BJ (cell line): ENCODE results near the gene HHAT. TPM values are rescaled to one million over a fixed set of nuclear protein-coding genes. Genes with fewer than 3 reads are reported as not detected.

Experiments
- CTCF ChIA-PET: fragments of 350-600 bp; formaldehyde crosslinking; extraction: SDS; loops from one replicate; lab custom pipeline; 2021; ENCODE audit warnings: antibody characterized with exemption, inconsistent platforms; lab: Yijun Ruan, JAX
- POLR2A ChIA-PET: fragments of 300-600 bp; sonication (Branson Sonifier 250); formaldehyde crosslinking; extraction: SDS; loops from one replicate; lab custom pipeline; 2021; ENCODE audit warnings: antibody characterized with exemption; lab: Charles Lee
- DNase-seq: peaks from one replicate; pipeline ENCODE4 v3.0.0-alpha.2; 2011; ENCODE audit warnings: low read depth
- H3K27me3 ChIP-seq: 2 replicates; pipeline ENCODE4 v1.6.0; 2011; ENCODE audit warnings: low read length; ENCODE audit not compliant: control insufficient read depth, insufficient read depth
- H3K36me3 ChIP-seq: 2 replicates; pipeline ENCODE4 v1.5.1; 2011; ENCODE audit warnings: low read length; ENCODE audit not compliant: control insufficient read depth, insufficient read depth
- H3K4me3 ChIP-seq: 2 replicates; pipeline ENCODE4 v1.5.1; 2011; ENCODE audit warnings: low read depth, mild to moderate bottlenecking, control low read depth, low read length
- polyA plus RNA-seq: library from polyadenylated mRNA; depleted of rRNA; stranded (reverse); fragments of >200 nt; gene quantifications from 2 replicates; pipeline ENCODE4 v1.2.3, GENCODE V29; 2011
- TF ChIP-seq, protein P1 (sequence below): IDR thresholded peaks from 2 replicates; pipeline ENCODE4 v1.5.1; 2011; ENCODE audit warnings: low read depth, mild to moderate bottlenecking, control low read depth, inconsistent platforms, low read length, moderate library complexity; ENCODE audit not compliant: insufficient read depth

Gene HHAT
- polyA plus RNA-seq, 1 experiment = 6.6 TPM

GRCh38 chr1:210621712-210622111 lies 293.0 kb downstream of the HHAT start:
- no peak for DNase-seq
- TF ChIP-seq, protein P1, sequence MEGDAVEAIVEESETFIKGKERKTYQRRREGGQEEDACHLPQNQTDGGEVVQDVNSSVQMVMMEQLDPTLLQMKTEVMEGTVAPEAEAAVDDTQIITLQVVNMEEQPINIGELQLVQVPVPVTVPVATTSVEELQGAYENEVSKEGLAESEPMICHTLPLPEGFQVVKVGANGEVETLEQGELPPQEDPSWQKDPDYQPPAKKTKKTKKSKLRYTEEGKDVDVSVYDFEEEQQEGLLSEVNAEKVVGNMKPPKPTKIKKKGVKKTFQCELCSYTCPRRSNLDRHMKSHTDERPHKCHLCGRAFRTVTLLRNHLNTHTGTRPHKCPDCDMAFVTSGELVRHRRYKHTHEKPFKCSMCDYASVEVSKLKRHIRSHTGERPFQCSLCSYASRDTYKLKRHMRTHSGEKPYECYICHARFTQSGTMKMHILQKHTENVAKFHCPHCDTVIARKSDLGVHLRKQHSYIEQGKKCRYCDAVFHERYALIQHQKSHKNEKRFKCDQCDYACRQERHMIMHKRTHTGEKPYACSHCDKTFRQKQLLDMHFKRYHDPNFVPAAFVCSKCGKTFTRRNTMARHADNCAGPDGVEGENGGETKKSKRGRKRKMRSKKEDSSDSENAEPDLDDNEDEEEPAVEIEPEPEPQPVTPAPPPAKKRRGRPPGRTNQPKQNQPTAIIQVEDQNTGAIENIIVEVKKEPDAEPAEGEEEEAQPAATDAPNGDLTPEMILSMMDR = no peak
- no peak overlapping the region for H3K4me3 ChIP-seq
- ChIA-PET POLR2A (no interaction called here), CTCF (no interaction called here)
- H3K36me3 ChIP-seq = no peaks in the 10 kb centered on the region
- no peaks in the 10 kb centered on the region; the same call in 1 of the 2 replicates for H3K27me3 ChIP-seq

DNA sequence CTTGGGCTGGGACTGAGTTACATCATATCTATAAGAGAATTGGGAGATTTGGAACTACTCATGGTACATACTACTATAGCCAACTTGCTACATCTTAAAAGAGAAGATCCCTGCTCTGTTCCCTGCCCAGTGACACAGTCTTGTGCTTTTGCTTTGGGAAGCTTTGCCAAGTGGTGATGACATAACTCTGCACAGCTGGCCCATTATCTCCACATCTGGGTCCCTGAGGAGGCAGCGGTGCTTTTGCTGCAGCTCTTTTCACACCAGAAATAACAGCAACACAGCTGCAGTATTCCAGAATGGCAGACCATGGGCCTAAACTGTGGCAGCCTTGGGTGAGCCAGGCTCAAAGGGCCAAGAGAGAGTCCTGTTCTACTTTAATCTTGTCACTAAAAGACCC lies 296.0 kb downstream of the HHAT start:
- TF ChIP-seq, protein P1 = no peak
- ChIA-PET POLR2A (no interaction called here), CTCF (interaction anchor here (0.6 to 1.4 kb wide), 3 partner anchors 14 to 61 kb away, joined by 3 to 4 read pairs (median 3); no protein-coding TSS in a partner anchor)
- Histone ChIP-seq H3K36me3 (no peaks in the 10 kb centered on the region), H3K4me3 (no peak overlapping the region), H3K27me3 (no peaks in the 10 kb centered on the region)
- no peak for DNase-seq

- CTCF ChIA-PET = interaction anchor here (1.0 kb wide), 1 partner anchor 41 kb away, joined by 4 read pairs; no protein-coding TSS in a partner anchor
Measured at GRCh38 chr1:210625715-210626114, 297.0 kb downstream of the HHAT start.

GRCh38 chr1:210626341-210626740 lies 297.6 kb downstream of the HHAT start:
- DNase-seq = no peak
- Histone ChIP-seq H3K27me3 (no peaks in the 10 kb centered on the region), H3K36me3 (no peaks in the 10 kb centered on the region), H3K4me3 (no peak overlapping the region)
- TF ChIP-seq, protein P1 = no peak
- POLR2A ChIA-PET = no interaction called here
- CTCF ChIA-PET = no interaction called here

More at GRCh38 chr1:210625715-210626114, 297.0 kb downstream of the HHAT start:
- POLR2A ChIA-PET = no interaction called here
- no peak overlapping the region for H3K4me3 ChIP-seq
- TF ChIP-seq, protein P1 = no peak
- no peaks in the 10 kb centered on the region for H3K36me3 ChIP-seq
- no peak for DNase-seq
- no peaks in the 10 kb centered on the region for H3K27me3 ChIP-seq

DNA sequence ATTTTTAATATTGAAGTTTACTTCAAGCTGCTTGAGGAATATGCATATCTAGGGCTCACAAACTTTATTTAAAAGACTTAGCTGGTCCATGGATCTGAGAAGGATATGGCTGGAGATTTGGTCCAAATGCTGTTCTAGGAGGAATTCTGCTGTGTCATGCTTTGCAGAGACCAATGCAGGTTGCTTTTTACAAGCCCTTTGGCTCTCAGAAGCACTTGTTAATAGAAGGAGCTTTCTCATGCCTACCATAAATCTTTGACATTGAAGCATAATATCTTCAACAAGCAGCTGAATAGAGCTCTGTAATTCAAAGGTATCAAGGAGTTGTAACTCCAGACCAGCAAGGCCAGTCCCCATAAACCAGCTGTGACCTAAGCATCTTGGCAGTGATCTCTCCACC lies 299.1 kb downstream of the HHAT start:
- POLR2A ChIA-PET = no interaction called here
- H3K36me3 ChIP-seq = no peaks in the 10 kb centered on the region
- CTCF ChIA-PET = no interaction called here
- peak; percentile 11 for DNase-seq
- no peak overlapping the region for H3K4me3 ChIP-seq
- H3K27me3 ChIP-seq = no peaks in the 10 kb centered on the region
- TF ChIP-seq, protein P1 = no peak
